Upper lobe of left lung (tissue), 6 donors: ENCODE measurements around the gene C16orf74. TPM values are rescaled to one million over a fixed set of nuclear protein-coding genes. Genes with fewer than 3 reads are reported as not detected.

ENCODE experiments used
- ATAC-seq, 2 donors: fragments of 200-7000 bp; cut with Tn5 transposase; one replicate each; pipeline ENCODE4 v1.9.1; 2022; ENCODE audit warnings: mild to moderate bottlenecking in 2 of 2, moderate library complexity in 2 of 2; ENCODE audit not compliant: low FRiP score in 2 of 2
- DNase-seq, 2 donors: peaks; one replicate each; pipeline ENCODE4 v3.0.0-alpha.2; 2019 to 2020
- H3K27ac ChIP-seq, 4 donors: fragments of 200-600 bp; sonication (generic); one replicate each; pipeline ENCODE4 v1.5.1; 2016 to 2019
- H3K27me3 ChIP-seq, 4 donors: fragments of 200-600 bp; sonication (generic); one replicate each; pipeline ENCODE4 v1.5.1; 2017 to 2019
- H3K36me3 ChIP-seq, 4 donors: fragments of 200-600 bp; sonication (generic); one replicate each; pipeline ENCODE4 v1.5.1; 2016 to 2019
- H3K4me1 ChIP-seq, 4 donors: fragments of 200-600 bp; sonication (generic); one replicate each; pipeline ENCODE4 v1.5.1; 2018 to 2019
- H3K4me3 ChIP-seq, 4 donors: fragments of 200-600 bp; sonication (generic); one replicate each; pipeline ENCODE4 v1.5.1; 2017 to 2019; ENCODE audit warnings: mild to moderate bottlenecking in 2 of 4, moderate library complexity in 1 of 4
- H3K9me3 ChIP-seq, 4 donors: fragments of 200-600 bp; sonication (generic); one replicate each; pipeline ENCODE4 v1.5.1; 2018 to 2019
- CTCF ChIP-seq, 6 experiments: fragments of 450-650 bp in 4 of 6; fragments of 200-600 bp in 2 of 6; sonication (generic) in 2 of 6; IDR thresholded peaks; one replicate each; pipeline ENCODE4 v1.5.1; 2016 to 2019; ENCODE audit warnings: antibody characterized with exemption in 6 of 6
- EP300 ChIP-seq, 4 donors: sonication (generic); formaldehyde crosslinking; IDR thresholded peaks; one replicate each; pipeline ENCODE4 v1.5.1; 2017; ENCODE audit warnings: antibody characterized with exemption in 4 of 4, control low read depth in 2 of 4
- POLR2A ChIP-seq, 4 donors: fragments of 450-650 bp; IDR thresholded peaks; one replicate each; pipeline ENCODE4 v1.5.1; 2016 to 2017; ENCODE audit warnings: antibody characterized with exemption in 4 of 4, mild to moderate bottlenecking in 2 of 4
- POLR2AphosphoS5 ChIP-seq, 2 donors: sonication (generic); formaldehyde crosslinking; IDR thresholded peaks; one replicate each; pipeline ENCODE4 v1.5.1; 2017; ENCODE audit warnings: antibody characterized with exemption in 2 of 2
- WGBS, 2 donors: methylation state at CpG; one replicate each; pipeline ENCODE4 v1.1.5; 2017 to 2018; 5-methylcytosine and 5-hydroxymethylcytosine counted together
- total RNA-seq, 6 donors: library from RNA; depleted of rRNA in 4 of 6; stranded (reverse); fragments of >200 nt in 4 of 6; gene quantifications; one replicate each; pipeline versions ENCODE4 v1.1.0 to v1.2.1, GENCODE V29; 2016 to 2021
- donor health status: DM: no; HTN: no; CAD: no; lungs with moderate emphysema.
- donor health status: DM: no; HTN: yes; CAD: no; lungs with severe emphysema.

Gene C16orf74
- total RNA-seq, 6 donors from 2014 or later, result 1.2 to 6.3 (median 4.1) TPM; not detected in 1

DNA sequence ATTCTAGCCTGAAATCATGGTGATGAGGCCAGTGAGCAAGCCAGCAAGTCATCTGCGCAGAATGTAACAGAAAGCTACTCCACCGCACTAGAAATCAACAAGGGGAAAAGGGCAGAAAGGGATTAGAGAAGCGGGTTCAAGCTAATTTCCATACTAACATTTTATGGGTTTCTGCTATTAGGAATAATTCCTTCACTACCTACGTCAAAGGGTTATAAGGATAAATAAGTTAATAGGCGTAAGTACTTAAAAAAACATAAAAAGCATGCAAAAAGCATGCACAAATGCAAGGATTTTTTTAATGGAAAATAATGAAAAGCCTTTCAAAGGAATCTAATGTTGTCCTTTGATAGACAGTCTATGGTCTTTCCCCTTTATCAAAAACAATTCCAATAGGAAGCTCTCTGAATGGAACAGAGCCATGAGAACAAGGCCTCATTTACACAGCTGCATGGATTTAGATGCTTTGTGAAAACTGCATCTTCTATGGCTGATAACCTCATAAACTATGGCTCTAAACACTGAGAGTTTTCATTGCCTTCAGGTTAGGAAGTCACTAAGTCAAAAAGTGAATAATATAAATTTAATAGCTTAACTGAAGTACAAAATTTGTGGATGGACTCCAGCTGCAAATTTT lies 42.9 kb upstream of the C16orf74 start:
- no peaks in the 10 kb centered on the region for H3K27me3 ChIP-seq
- no peak for TF ChIP-seq EP300 (IDR thresholded peaks at IDR 0.05)
- TF ChIP-seq POLR2A (IDR thresholded peaks at IDR 0.05), result no peak
- TF ChIP-seq CTCF (IDR thresholded peaks at IDR 0.05), result no peak
- no peak for TF ChIP-seq POLR2AphosphoS5 (IDR thresholded peaks at IDR 0.05)
- H3K27ac ChIP-seq, result no peak overlapping the region
- no peak for ATAC-seq
- no peak overlapping the region for H3K4me3 ChIP-seq
- no peak for DNase-seq
- peaks cover 0 to 50% (median 13%) of the 10 kb centered on the region in 4 donors for H3K36me3 ChIP-seq
- H3K9me3 ChIP-seq, result no peaks in the 10 kb centered on the region
- WGBS, 2 donors, result 98% methylated on average over 5 of the region's 5 CpGs
- peaks cover 10 to 15% (median 14%) of the 10 kb centered on the region in 4 donors for H3K4me1 ChIP-seq

GRCh38 chr16:85789773-85790172 lies 38.9 kb upstream of the C16orf74 start:
- Histone ChIP-seq H3K4me1 (no peaks in the 10 kb centered on the region), H3K9me3 (no peaks in the 10 kb centered on the region), H3K27ac (no peak overlapping the region), H3K4me3 (no peak overlapping the region), H3K36me3 (peaks cover 14 to 62% (median 33%) of the 10 kb centered on the region in 4 donors), H3K27me3 (no peaks in the 10 kb centered on the region)
- DNase-seq, result no peak
- WGBS, 2 donors, result 92 to 94% methylated on average over 6 of the region's 6 CpGs
- TF ChIP-seq POLR2AphosphoS5 (IDR thresholded peaks at IDR 0.05) (no peak), POLR2A (IDR thresholded peaks at IDR 0.05) (no peak), CTCF (IDR thresholded peaks at IDR 0.05) (no peak), EP300 (IDR thresholded peaks at IDR 0.05) (no peak)
- no peak for ATAC-seq

DNA sequence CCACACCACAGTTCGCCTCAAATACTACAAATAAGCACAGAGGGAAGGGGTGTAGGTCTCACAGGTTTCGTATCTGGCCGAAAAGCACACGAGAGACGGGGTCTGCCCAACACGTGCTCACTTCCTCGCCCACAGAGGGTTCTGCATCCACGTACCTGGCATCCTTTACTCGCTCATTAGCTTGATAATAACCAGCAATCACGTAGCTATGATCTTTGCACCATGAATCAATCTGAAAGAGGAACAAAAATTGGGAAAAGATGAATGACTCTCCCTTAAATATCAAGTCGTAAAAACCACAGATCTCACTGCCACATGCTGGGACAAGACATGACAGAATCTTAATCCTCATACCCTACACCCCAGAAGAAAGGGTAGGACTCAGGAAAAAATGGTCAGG lies 37.9 kb upstream of the C16orf74 start:
- 90 to 94% methylated on average over 11 of the region's 11 CpGs for WGBS, 2 donors
- ATAC-seq, result no peak

GRCh38 chr16:85785927-85786326 lies 35.0 kb upstream of the C16orf74 start:
- ATAC-seq (no peak), DNase-seq (no peak)
- 92 to 93% methylated on average over 2 of the region's 2 CpGs for WGBS, 2 donors
- H3K9me3 ChIP-seq, result no peaks in the 10 kb centered on the region
- H3K4me3 ChIP-seq, result no peak overlapping the region
- H3K27ac ChIP-seq, result no peak overlapping the region
- no peaks in the 10 kb centered on the region for H3K27me3 ChIP-seq
- TF ChIP-seq POLR2AphosphoS5 (IDR thresholded peaks at IDR 0.05) (no peak), POLR2A (IDR thresholded peaks at IDR 0.05) (no peak), CTCF (IDR thresholded peaks at IDR 0.05) (no peak), EP300 (IDR thresholded peaks at IDR 0.05) (no peak)
- peaks cover 14 to 49% (median 29%) of the 10 kb centered on the region in 4 donors for H3K36me3 ChIP-seq
- peaks cover 0 to 9% (median 2%) of the 10 kb centered on the region in 4 donors for H3K4me1 ChIP-seq

More for the DNA sequence above, 37.9 kb upstream of the C16orf74 start:
- DNase-seq, result no peak
- no peak for TF ChIP-seq POLR2AphosphoS5 (IDR thresholded peaks at IDR 0.05)
- TF ChIP-seq EP300 (IDR thresholded peaks at IDR 0.05), result no peak
- no peak for TF ChIP-seq CTCF (IDR thresholded peaks at IDR 0.05)
- no peak for TF ChIP-seq POLR2A (IDR thresholded peaks at IDR 0.05)
- H3K27me3 ChIP-seq, result no peaks in the 10 kb centered on the region
- H3K9me3 ChIP-seq, result no peaks in the 10 kb centered on the region
- H3K4me3 ChIP-seq, result no peak overlapping the region
- H3K4me1 ChIP-seq, result no peaks in the 10 kb centered on the region
- no peak overlapping the region for H3K27ac ChIP-seq
- peaks cover 14 to 60% (median 30%) of the 10 kb centered on the region in 4 donors for H3K36me3 ChIP-seq

DNA sequence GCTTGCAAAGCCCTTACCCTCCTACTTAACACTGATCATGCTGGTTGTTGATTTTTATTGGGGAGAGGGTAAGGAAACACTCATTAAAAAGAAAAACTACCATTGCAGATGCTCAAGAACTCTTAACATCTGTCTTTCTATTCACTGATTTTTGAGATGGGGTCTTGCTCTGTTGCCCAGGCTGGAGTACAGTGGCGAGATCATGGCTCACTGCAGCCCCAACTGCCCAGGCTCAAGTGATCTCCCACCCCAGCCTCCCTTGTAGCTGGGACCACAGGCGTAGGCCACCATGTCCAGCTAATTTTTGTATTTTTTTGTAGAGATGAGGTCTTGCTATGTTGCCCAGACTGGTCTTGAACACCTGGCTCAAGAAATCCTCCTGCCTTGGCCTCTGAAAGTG lies 33.9 kb upstream of the C16orf74 start:
- 93 to 94% methylated on average over 2 of the region's 2 CpGs for WGBS, 2 donors
- no peak overlapping the region for H3K4me3 ChIP-seq
- H3K9me3 ChIP-seq, result no peaks in the 10 kb centered on the region
- TF ChIP-seq POLR2A (IDR thresholded peaks at IDR 0.05) (no peak), EP300 (IDR thresholded peaks at IDR 0.05) (no peak), CTCF (IDR thresholded peaks at IDR 0.05) (no peak)
- peaks cover 25 to 60% (median 40%) of the 10 kb centered on the region in 4 donors for H3K36me3 ChIP-seq
- ATAC-seq (no peak), DNase-seq (no peak)
- H3K27me3 ChIP-seq, result no peaks in the 10 kb centered on the region
- peaks cover 0 to 9% (median 2%) of the 10 kb centered on the region in 4 donors for H3K4me1 ChIP-seq
- H3K27ac ChIP-seq, result no peak overlapping the region
